ENCODE data around the gene RBMS1.

Gene RBMS1

DNA sequence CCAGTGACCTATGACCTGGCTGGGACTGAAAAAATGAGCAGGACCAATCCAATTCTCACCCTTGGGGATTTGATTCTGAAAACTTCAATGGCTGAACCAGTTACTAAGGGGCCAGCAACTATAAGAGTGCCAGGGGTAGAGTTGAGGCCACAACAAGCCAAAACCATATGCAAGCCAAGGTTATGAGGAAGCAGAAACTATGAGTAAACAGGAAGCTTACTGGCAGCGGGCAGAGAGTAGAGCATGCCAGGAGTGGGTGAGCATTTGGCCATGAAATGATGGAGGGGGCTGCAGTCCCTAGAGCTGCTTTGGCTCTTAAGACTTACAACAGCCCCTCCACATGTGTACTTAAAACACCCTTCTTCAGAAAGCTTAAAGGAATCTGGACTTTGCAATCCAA, 82.4 kb downstream of the RBMS1 start:
- TF ChIP-seq, protein P1, sequence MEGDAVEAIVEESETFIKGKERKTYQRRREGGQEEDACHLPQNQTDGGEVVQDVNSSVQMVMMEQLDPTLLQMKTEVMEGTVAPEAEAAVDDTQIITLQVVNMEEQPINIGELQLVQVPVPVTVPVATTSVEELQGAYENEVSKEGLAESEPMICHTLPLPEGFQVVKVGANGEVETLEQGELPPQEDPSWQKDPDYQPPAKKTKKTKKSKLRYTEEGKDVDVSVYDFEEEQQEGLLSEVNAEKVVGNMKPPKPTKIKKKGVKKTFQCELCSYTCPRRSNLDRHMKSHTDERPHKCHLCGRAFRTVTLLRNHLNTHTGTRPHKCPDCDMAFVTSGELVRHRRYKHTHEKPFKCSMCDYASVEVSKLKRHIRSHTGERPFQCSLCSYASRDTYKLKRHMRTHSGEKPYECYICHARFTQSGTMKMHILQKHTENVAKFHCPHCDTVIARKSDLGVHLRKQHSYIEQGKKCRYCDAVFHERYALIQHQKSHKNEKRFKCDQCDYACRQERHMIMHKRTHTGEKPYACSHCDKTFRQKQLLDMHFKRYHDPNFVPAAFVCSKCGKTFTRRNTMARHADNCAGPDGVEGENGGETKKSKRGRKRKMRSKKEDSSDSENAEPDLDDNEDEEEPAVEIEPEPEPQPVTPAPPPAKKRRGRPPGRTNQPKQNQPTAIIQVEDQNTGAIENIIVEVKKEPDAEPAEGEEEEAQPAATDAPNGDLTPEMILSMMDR (IDR thresholded peaks at IDR 0.05; ENCODE audit: low read depth, low read length, poor library complexity, severe bottlenecking), result no peak
- TF ChIP-seq EZH2phosphoT487 (IDR thresholded peaks at IDR 0.05; ENCODE audit: borderline replicate concordance, low read length), result no peak
- H3K27me3 ChIP-seq (ENCODE audit: control insufficient read depth, low read length), result peaks cover 52% of the 10 kb centered on the region
- H3K9me3 ChIP-seq (ENCODE audit: control insufficient read depth, insufficient read depth, low read length), result no peaks in the 10 kb centered on the region
- H3K4me3 ChIP-seq (ENCODE audit: low read length), result no peak overlapping the region
- H3F3A ChIP-seq (ENCODE audit: control insufficient read depth, insufficient read depth), result 0 out of 2 replicates have a peak, but pooled peaks cover 4% of the 10 kb centered on the region
- H3K27ac ChIP-seq (ENCODE audit: low read depth, low read length), result no peak overlapping the region
- H3K4me1 ChIP-seq (ENCODE audit: control insufficient read depth, low read length), result peaks cover 17% of the 10 kb centered on the region
- no peaks in the 10 kb centered on the region for H3K9me2 ChIP-seq (replicated peaks; ENCODE audit: control insufficient read depth, low read length)
- no peaks in the 10 kb centered on the region for H4K20me1 ChIP-seq (ENCODE audit: control insufficient read depth, insufficient read depth, low read depth, low read length)
- no peaks in the 10 kb centered on the region for H3K79me2 ChIP-seq (ENCODE audit: control insufficient read depth, low read length)
- H3K36me3 ChIP-seq (ENCODE audit: control insufficient read depth, low read length), result no peaks in the 10 kb centered on the region
- H3K4me2 ChIP-seq (ENCODE audit: low read length), result no peak overlapping the region

DNA sequence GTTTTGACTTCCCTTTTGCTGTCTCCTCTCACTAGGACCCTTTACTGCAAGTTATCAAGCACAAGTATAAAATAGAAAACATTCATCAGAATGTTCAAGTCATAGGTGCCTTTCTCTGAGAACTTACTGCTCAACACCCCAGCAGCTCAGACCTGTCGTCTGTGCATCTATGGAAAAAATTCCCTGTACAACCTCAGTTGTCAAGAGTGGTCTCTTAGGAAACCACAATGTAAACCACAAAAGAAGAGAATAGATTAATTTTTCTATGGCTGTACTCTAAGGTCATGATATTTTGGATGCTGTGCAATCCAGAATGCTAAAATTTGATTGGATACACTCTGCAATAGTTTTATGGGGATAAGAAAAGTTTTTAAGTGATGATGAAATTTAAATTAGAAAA, 84.1 kb downstream of the RBMS1 start:
- no peaks in the 10 kb centered on the region for H3K79me2 ChIP-seq (ENCODE audit: control insufficient read depth, low read length)
- peaks cover 19% of the 10 kb centered on the region for H3K4me1 ChIP-seq (ENCODE audit: control insufficient read depth, low read length)
- peaks cover 4% of the 10 kb centered on the region; the same call in 1 of the 2 replicates for H3F3A ChIP-seq (ENCODE audit: control insufficient read depth, insufficient read depth)
- H3K27me3 ChIP-seq (ENCODE audit: control insufficient read depth, low read length), result peaks cover 45% of the 10 kb centered on the region
- H3K9me3 ChIP-seq (ENCODE audit: control insufficient read depth, insufficient read depth, low read length), result no peaks in the 10 kb centered on the region
- TF ChIP-seq, protein P1 (IDR thresholded peaks at IDR 0.05; ENCODE audit: low read depth, low read length, poor library complexity, severe bottlenecking), result no peak
- no peak for TF ChIP-seq EZH2phosphoT487 (IDR thresholded peaks at IDR 0.05; ENCODE audit: borderline replicate concordance, low read length)
- H3K36me3 ChIP-seq (ENCODE audit: control insufficient read depth, low read length), result no peaks in the 10 kb centered on the region
- no peaks in the 10 kb centered on the region for H3K9me2 ChIP-seq (replicated peaks; ENCODE audit: control insufficient read depth, low read length)
- no peak overlapping the region for H3K4me3 ChIP-seq (ENCODE audit: low read length)
- no peak overlapping the region for H3K4me2 ChIP-seq (ENCODE audit: low read length)
- no peak overlapping the region for H3K27ac ChIP-seq (ENCODE audit: low read depth, low read length)
- H4K20me1 ChIP-seq (ENCODE audit: control insufficient read depth, insufficient read depth, low read depth, low read length), result no peaks in the 10 kb centered on the region

DNA sequence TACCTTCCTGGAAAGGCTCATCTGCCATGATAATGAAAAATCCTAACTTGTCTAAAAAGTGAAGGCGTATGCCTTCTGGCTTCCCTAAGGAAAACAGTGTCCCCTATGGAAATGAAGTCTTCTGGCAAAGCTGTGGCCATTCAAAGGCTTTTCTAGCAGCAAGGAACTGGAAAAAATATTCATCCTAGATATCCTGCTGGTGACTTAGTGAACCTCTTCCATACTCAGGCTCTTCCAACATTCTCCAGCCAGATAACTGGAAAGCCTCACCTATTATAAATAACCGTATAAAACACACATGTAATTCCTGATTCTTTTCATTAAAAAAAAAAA, 84.7 kb downstream of the RBMS1 start:
- H3K27ac ChIP-seq (ENCODE audit: low read depth, low read length), result no peak overlapping the region
- peaks cover 4% of the 10 kb centered on the region; the same call in 1 of the 2 replicates for H3F3A ChIP-seq (ENCODE audit: control insufficient read depth, insufficient read depth)
- no peaks in the 10 kb centered on the region for H3K9me3 ChIP-seq (ENCODE audit: control insufficient read depth, insufficient read depth, low read length)
- no peak for TF ChIP-seq EZH2phosphoT487 (IDR thresholded peaks at IDR 0.05; ENCODE audit: borderline replicate concordance, low read length)
- TF ChIP-seq, protein P1 (IDR thresholded peaks at IDR 0.05; ENCODE audit: low read depth, low read length, poor library complexity, severe bottlenecking), result no peak
- no peaks in the 10 kb centered on the region for H3K9me2 ChIP-seq (replicated peaks; ENCODE audit: control insufficient read depth, low read length)
- H3K79me2 ChIP-seq (ENCODE audit: control insufficient read depth, low read length), result no peaks in the 10 kb centered on the region
- no peaks in the 10 kb centered on the region for H4K20me1 ChIP-seq (ENCODE audit: control insufficient read depth, insufficient read depth, low read depth, low read length)
- H3K27me3 ChIP-seq (ENCODE audit: control insufficient read depth, low read length), result peaks cover 42% of the 10 kb centered on the region
- H3K4me3 ChIP-seq (ENCODE audit: low read length), result no peak overlapping the region
- no peaks in the 10 kb centered on the region for H3K36me3 ChIP-seq (ENCODE audit: control insufficient read depth, low read length)
- peaks cover 20% of the 10 kb centered on the region for H3K4me1 ChIP-seq (ENCODE audit: control insufficient read depth, low read length)
- no peak overlapping the region for H3K4me2 ChIP-seq (ENCODE audit: low read length)

Measured in DOHH2 (cell line).